Activated CD4-positive, alpha-beta T cell treated with anti-CD3 and anti-CD28 coated beads for 4 hours (primary cell): ENCODE results near the gene RNF103.
"Not testable (repeated sequence)": the region's sequence is repeated elsewhere in the genome, so short reads cannot be mapped to it uniquely, and the experiment has no call there.

Source experiments
- DNase-seq, 2 donors: peaks; one replicate each; pipeline ENCODE4 v3.0.0-alpha.2; 2020

RNF103 gene, protein sequence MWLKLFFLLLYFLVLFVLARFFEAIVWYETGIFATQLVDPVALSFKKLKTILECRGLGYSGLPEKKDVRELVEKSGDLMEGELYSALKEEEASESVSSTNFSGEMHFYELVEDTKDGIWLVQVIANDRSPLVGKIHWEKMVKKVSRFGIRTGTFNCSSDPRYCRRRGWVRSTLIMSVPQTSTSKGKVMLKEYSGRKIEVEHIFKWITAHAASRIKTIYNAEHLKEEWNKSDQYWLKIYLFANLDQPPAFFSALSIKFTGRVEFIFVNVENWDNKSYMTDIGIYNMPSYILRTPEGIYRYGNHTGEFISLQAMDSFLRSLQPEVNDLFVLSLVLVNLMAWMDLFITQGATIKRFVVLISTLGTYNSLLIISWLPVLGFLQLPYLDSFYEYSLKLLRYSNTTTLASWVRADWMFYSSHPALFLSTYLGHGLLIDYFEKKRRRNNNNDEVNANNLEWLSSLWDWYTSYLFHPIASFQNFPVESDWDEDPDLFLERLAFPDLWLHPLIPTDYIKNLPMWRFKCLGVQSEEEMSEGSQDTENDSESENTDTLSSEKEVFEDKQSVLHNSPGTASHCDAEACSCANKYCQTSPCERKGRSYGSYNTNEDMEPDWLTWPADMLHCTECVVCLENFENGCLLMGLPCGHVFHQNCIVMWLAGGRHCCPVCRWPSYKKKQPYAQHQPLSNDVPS

DNA sequence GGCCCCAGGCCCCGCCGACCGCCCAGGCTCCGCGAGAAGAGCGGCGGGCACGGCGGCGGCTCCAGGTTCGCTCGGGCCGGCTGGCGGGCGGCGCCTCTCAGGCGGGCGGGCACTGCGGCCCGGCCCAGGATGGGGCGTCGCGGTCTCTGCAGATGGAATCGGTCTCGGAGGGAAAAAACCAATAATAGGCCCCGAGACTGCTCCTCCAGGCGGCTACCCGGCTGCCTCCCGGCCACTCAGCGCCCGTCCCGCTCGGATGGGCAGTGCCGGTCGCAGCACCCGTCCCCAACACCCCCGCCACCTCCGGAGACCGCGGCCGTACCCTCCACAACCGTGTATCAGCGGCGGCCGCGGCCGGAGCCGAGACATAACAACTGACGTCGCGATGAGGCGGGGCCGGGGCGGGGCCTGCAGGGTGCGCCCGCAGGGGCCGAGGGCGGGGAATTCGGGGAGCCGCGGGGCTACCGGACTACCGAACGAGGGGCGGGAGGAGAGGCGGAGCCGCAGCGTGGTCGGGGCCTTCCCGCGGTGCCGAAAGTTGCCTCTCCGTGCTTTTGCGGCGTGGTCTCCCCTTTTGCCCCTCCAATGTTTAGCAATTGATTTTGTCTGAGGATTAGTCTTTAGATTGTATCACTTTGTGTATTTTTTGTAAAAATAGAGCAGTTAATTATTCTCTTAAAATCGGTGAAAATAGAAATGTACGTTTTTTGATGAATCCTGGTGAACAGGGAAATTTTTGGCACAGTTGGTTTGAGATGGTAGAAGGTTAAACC is at the start of gene RNF103:
Gene RNF103, minus strand, starts transcription at position 372 of the 773 bp plus-strand sequence. CDS start 979 bp downstream, outside the sequence.
- peak; percentile 92 for DNase-seq

DNA sequence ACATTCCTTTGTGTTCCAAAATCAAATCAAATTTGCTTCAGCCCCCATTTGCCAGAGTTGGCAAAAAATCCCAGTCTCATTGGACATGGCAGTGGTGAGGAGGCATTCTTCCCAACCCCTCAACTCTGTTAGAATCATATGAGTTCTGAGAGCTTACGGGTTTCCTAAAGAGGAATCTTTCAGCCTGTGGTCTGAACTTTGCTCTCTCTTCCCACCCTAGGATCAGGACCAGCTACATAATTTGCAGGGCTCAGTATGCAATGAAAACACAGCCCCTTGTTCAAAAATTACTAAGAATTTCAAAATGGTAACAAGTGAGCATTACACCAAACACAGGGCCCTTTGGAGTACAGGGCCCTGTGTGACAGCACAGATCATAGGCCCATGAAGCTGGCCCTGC is 49.3 kb upstream of the RNF103 start:
- DNase-seq: no peak

DNA sequence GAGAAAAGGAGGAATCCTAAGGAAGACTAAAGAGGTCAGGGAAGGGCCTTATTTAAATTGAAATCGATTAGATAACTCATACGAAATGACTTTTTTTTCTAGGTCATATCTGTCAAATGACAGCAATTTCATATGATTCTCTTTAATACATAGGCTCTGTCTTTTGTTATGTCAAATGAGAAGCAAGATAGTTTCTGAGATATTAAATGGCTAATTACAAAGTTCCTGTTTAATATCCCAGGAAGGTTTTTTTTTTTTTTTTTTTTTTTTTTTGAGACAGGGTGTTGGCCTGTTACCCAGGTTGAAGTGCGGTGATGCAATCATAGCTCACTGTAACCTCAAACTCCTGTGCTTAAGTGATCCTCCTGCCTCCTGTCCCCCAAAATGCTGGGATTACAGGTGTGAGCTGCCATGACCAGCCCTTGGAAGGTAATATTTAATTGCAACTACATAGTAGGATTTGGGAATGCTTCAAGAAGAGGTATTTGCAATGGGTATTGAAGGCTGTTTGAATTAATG is 48.4 kb upstream of the RNF103 start:
- no peak for DNase-seq

DNA sequence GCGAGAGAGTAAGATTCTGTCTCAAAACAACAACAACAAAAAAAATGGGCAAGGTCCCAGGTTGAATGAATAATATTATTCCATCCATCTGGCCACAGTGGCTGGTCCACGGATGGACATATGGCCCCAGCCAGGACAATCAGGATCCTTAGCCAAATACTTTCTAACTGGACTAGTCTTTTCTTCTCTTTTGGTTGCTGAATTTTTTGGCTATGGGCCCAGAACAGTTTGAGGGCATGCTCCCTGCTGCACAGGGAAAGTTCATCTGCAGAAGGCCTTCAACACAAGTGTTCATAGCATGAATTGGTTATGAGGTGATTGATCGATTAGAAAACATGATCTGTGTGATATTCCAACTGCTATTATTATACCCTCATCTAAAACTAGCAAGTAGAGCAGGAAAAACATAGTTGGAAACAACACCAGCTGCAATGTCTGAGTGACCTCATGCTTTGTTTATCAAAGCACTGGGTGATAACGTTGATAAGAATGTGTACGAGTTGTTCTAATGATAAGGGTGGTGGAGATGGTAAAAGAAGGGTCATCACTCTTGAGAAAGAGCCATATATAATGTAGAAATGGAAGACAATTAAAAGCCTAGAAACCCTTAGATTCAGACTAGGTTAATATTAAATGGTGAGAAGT is 47.8 kb upstream of the RNF103 start:
- no peak for DNase-seq

DNA sequence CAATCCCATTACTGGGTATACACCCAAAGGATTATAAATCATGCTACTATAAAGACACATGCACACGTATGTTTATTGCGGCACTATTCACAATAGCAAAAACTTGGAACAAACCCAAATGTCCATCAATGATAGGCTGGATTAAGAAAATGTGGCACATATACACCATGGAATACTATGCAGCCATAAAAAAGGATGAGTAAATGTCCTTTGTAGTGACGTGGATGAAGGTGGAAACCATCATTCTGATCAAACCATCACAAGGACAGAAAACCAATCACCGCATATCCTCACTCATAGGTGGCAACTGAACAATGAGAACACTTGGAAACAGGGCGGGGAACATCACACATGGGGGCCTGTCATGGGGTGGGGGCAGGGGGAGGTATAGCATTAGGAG is 45.7 kb upstream of the RNF103 start:
- DNase-seq: not testable (repeated sequence)

DNA sequence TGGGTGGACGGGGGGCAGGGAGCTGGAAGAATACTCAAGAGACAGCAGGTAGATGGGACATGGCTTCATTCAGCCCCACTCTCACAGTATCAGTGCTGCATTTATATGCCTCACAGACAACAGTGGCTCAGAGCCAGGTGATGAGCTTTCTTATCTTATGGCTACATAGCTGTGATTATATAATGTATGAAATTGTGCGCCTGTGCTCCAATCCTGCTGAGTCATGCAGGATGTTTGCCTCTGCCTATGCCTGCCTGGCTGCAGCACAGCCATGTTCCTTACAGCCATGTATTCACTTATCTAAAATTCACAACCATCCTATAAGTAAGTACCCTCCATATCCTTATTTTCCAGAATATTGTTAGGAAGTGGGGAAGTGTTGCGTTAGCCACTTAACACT is 37.7 kb upstream of the RNF103 start:
- DNase-seq: no peak

DNA sequence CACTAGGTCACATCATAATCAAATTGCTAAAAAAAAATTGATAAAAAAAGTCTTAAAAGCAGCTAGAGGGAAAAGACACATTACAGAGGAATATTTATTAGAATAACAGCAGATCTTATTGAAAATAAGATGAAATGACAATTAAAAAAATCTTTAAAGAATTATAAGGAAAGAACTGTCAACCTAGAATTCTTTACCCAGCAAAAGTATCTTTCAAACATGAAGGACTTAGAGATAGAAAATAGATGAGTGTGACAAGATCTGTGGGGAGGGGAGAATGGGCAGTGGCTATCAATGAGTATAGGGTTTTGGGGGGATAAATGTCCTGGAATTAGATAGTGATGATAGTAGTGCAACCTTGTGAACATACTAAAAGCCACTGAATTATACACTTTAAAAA is 26.5 kb upstream of the RNF103 start:
- DNase-seq: no peak

DNA sequence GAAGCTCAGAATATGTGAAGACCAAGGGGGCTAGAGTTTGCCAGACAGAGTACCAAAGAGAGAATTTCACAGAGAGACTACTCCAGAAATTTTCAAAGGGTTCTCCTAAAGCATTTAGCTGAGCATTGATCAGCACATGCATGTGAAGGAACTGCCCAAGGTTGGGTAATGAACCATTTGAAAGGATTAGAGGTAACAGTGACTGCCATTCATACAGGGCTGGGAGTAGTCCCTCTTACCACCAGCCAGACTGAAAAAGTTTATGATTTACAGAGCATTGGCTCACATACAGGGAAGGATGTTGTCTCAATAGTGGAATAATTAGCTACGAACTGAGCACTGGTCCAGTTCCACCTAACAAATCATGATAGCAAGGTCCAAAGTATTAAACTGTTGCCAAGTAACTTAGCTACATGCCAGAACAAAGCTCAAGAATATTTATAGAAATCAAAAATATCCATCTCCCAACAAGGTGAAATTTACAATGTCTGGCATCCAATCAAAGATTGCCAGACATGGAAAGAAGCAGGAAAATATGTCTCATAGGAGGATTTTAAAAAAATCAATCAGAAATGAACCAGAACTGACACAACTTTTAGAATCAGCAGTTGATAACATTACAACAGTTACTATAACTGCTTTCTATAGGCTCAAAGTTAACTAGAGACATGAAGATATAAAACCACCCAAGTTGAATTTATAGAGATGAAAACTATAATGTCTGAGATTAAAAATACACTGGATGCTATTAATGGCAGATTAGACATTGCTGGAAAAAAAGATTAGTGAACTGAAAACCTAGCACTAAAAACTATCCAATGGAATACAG is 25.7 kb upstream of the RNF103 start:
- DNase-seq: no peak

DNA sequence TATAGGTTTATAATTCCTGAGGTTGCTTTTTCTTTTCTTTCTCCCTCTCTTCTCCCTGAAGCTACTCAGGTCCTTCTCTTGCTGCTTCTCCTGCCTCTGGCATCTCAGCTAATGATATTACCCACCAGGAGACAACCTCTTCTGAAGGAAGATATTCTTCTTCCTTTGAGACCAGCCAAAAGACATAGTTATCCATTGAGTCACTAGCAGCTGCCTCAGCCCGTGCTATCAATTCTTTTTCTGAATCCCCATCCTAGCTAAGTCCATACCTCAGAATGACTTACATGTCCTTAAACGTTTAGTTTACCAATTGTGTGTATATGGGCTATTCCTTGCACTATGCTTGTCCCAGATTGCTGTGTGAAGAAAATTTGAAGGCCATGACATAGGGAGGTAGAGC is 25.0 kb upstream of the RNF103 start:
- no peak for DNase-seq

DNA sequence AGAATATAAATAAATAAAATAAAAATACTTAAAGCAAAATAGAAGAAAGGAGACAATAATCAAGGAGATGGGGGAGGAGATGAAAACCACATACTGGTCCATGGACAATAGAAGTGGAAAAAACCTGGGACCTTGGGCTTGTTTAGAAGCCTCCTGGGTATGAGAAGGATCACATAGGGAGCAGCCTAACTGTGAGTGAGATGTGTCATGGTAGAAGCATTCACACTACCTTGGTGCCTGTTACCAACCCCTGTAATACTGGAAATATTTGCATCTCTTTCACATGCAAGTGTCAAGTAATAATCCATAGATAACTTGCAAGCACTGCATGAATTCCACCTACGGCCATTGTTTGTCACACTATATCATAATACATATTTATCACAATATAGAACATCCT is 23.2 kb upstream of the RNF103 start:
- DNase-seq: no peak

DNA sequence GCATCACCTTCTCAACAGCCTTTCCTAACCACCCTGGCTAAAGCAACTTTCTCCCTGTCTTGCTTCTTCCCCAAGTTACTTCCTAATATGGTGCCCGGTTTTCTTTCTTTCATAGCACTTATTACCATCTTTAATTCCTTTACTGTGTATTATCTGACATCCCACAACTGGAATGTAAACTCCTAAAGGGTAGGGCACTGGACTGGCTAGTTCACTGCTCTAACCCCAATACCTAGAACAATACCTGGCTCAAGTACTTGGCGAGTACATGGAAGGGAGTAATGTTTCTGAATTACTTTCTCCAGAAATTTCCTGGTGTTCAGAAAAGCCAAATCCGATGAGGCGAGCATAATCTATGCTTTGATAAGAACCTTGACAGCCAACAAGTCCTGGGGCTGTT is 22.7 kb upstream of the RNF103 start:
- DNase-seq: no peak

DNA sequence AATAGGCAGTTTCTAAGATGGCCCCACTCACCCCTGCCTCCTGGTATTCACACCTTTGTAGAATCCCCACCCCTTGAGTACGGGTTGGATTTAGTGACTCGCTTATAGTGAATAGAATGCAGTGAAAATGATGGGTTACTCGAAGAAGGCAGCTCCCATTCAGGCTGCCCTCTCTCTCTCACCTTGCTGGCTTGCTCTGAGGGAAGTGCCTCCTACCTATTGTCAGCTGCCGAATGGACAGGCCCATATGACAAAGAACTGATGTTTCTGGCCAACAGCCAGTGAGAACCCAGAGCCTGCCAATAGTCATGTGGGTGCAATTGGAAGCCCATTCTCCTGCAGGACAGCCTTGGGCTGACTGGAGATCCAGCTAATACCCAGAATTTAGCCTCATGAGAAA is 22.1 kb upstream of the RNF103 start:
- no peak for DNase-seq

DNA sequence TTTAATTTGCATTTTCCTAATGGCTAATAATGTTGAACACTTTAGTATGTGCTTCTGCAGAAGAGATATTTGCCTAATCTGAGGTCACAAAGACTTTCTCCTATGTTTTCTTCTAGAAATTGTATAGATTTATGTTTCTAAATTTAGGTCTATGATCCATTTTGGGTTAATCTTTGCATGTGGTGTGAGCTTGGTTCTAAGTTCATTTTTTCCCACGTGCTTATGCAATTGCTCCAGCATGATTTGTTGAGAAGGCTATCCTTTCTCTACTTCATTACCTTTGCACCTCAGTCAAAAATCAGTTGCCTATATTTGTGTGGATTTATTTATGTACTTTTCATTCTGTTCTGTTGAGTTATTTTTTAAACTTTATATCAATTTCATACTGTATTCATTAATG is 15.0 kb upstream of the RNF103 start:
- no peak for DNase-seq

DNA sequence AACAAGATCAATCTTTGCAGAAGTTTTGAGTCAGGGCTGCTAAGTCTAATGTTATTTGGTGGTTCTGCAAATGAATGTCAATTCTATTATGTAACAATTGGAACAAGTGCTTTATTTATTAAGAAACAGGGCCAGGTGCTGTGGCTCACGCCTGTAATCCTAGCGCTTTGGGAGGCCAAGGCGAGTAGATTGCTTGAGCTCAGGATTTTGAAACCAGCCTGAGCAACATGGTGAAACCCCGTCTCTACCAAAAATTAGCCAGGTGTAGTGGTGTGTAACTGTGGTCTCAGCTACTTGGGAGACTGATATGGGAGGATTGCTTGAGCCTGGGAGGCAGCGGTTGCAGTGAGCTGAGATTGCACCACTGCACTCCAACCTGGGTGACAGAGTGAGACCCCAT is 13.2 kb upstream of the RNF103 start:
- DNase-seq: no peak

DNA sequence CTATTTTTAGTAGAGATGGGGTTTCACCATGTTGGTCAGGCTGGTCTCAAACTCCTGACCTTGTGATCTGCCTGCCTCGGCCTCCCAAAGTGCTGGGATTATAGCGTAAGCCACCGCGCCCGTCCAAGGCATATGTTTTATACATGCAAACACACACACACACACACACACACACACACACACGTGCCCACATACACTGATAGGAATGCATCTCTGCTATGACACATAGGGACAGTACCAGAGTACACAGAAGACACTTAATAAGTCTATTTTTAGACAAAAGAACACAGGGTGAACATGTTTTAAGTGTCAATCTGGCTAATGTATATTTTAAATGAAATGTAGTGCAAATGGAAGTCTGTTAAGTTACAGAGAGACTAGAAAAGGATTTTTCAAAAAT is 10.7 kb upstream of the RNF103 start:
- no peak for DNase-seq

DNA sequence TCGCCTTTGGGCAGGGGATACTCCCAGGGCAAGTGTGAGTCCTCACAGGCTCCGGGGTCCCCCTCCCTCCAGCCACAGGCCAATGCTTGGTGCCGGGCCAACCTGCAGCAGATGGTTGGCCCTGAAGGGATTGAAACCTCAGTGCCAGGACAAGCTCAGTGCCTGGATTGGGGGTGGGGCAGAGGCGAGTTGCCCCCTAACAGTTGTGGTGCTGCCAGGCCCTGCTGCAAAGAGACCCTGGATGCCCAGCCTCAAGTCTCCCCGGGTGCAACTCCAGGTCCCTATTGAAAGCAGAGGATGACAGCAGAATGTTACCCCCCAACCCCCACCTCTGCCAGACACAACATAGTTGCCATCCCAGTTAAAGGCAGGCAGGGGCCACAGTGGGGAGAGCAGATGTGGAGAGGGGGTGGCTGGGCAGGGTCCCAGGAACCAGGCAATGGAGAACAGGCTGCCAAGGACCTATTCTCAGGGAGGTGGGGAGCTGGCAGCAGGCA is 9.5 kb upstream of the RNF103 start:
- no peak for DNase-seq

DNA sequence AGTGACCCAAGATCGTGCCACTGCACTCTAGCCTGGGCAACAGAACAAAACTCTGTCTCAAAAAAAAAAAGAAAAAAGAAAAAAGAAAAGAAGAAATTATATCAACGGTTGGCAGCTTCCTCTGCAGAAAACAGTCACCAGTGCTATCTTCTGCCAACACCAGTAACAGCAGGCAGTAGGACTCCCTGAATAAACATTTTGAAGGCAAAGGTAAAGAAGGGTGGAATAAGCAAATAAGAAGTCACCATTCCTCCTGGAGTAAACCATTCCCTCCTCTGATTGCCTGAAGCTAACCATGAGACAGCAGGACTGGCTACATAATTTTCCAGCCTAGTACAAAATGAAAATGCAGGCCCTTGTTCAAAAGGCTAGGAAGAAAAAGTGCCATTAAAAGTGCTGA is 9.0 kb upstream of the RNF103 start:
- no peak for DNase-seq

DNA sequence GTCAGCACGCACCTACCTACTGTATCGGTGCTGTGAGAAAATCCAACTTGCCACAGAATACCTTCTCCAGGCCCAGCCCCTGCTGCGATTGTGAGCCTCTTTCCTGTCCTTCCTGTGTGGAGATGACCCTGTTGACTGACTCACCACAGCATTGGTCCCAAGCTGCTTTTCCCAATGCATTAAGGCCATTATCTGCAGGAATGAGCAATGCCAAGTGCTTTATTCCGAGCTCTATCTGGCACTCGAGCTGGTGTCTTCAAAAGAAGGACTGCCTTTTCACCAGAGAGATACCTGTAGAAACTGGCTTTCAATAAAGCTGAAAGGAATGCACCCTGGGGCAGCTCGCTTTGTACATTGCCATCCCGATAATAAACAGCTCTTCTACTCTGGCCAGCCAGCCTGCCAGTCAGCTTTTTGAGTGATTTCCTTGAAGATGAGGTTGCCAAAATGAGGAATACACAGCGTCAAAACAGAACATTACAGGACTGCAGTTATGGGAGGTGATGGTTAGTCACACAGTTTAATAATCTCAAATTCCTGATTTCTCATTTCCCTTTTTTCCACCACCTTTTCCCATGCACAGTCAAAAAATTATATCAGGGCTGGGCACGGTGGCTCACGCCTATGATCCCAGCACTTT is 8.3 kb upstream of the RNF103 start:
- DNase-seq: no peak

DNA sequence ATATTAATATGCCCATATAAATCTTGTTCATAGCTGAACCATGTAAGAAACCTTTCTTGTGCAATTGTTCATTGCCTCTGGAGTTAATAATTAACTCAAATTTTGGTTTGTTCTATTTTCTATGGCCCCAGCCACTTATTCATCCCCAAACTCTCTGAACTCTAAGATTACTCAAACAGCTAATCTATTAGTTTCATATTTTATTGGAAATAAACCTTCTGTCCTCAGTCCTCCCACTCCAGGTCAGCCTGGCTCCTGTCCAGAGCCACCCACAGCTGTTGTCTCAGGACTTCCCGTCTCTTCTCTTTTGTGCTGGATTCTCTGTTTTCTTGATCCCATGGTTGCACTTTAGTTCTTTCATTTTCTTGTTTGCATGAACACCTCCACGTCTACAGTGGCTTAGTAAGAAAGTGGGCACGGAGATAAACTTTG is 4.4 kb upstream of the RNF103 start:
- DNase-seq: no peak

DNA sequence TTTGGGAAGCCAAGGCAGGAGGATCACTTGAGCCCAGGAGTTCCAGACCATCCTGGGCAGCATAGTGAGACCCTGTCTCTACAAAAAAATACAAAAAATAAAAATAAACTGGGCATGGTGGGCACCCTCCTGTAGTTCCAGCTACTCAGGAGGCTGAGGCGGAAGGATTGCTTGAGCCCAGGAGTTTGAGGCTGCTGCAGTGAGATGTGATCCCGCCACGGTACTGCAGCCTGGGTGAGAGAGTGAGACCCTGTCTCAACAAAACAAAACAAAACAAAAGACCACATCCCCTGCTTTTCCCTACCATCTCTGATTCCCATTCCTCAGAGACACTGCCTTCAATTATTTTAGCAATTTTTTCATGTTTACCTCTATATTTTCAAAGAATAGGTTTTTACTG is 3.9 kb upstream of the RNF103 start:
- no peak for DNase-seq

DNA sequence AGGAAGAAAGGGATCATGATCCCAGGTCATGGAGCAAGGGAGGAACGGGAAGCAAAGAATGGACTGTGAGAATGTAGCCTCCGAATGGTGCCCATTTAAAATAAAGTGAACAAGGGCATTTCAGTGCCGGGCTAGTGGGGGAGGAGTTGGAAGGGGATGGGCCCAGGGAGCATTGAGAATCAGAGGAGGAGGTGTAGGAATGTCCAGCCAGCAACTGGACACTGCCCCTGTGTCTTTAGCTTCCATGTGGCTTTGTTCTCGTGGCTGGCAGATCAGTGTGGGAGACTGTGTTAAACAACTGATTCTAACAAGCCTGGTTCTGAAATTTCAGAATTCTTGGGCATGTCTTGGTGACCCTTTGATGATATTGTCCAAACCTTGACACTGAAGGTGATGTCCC is 1.4 kb upstream of the RNF103 start:
- DNase-seq: no peak

DNA sequence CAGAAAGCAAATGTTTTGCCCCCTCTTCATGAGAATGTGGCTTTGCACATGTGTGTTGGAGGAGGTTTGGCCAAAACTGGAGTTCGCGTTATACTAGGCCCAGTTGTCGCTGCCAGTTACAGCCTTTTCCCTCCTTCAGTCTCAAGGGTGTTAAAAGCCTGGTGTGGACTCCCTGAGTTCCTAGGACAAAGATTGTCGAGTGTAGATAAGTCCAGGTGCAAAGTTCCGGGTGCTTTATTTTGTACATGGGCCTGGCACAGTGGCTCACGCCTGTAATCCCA is 542 bp upstream of the RNF103 start:
- peak in 1 of 2 donors; percentile 4 for DNase-seq
